Skeletal muscle tissue (tissue), 4 donors: ENCODE data around the gene ACO1. TPM values are rescaled to one million over a fixed set of nuclear protein-coding genes. Genes with fewer than 3 reads are reported as not detected.

Experiments used
- H3K27ac ChIP-seq: one replicate; pipeline ENCODE4 v1.7.0; 2013; ENCODE audit warnings: mild to moderate bottlenecking, low read depth, low read length, inconsistent platforms
- H3K27me3 ChIP-seq, 3 donors: one replicate each; pipeline ENCODE4 v1.7.0; 2013; ENCODE audit warnings: low read length in 3 of 3; ENCODE audit not compliant: control insufficient read depth in 3 of 3, insufficient read depth in 3 of 3
- H3K36me3 ChIP-seq, 3 donors: one replicate each; pipeline ENCODE4 v1.7.0; 2013; ENCODE audit warnings: low read length in 3 of 3; ENCODE audit not compliant: control insufficient read depth in 3 of 3, insufficient read depth in 3 of 3
- H3K4me1 ChIP-seq, 3 donors: one replicate each; pipeline ENCODE4 v1.7.0; 2013; ENCODE audit warnings: low read length in 3 of 3, mild to moderate bottlenecking in 3 of 3; ENCODE audit not compliant: control insufficient read depth in 3 of 3, insufficient read depth in 3 of 3
- H3K4me3 ChIP-seq, 3 donors: one replicate each; pipeline ENCODE4 v1.7.0; 2013; ENCODE audit warnings: low read length in 3 of 3
- H3K9ac ChIP-seq, 3 donors: one replicate each; pipeline ENCODE4 v1.7.0; 2013; ENCODE audit warnings: low read length in 3 of 3, mild to moderate bottlenecking in 3 of 3, moderate library complexity in 2 of 3, low read depth in 1 of 3
- H3K9me3 ChIP-seq, 3 donors: one replicate each; pipeline ENCODE4 v1.7.0; 2013; ENCODE audit warnings: low read length in 3 of 3; ENCODE audit not compliant: control insufficient read depth in 3 of 3
- total RNA-seq: library from RNA; depleted of rRNA; stranded (reverse); fragments of >200 nt; gene quantifications from one replicate; pipeline ENCODE4 v1.2.3, GENCODE V29; 2014
- donor health status: Osteomylitis.

The ACO1 gene
- total RNA-seq, 1 donor from 2014 or later, result 24.5 TPM

- peaks cover 43 to 57% (median 50%) of the 10 kb centered on the region in 3 donors for H3K36me3 ChIP-seq
- H3K4me3 ChIP-seq, result no peak overlapping the region
- H3K9ac ChIP-seq, result no peak overlapping the region
- no peaks in the 10 kb centered on the region for H3K9me3 ChIP-seq
- no peaks in the 10 kb centered on the region for H3K4me1 ChIP-seq
- no peak overlapping the region for H3K27ac ChIP-seq
- H3K27me3 ChIP-seq, result no peaks in the 10 kb centered on the region
These were observed 46.3 kb downstream of the ACO1 start for GRCh38 chr9:32430720-32431119.

GRCh38 chr9:32431196-32431595 is 46.8 kb downstream of the ACO1 start:
- H3K9me3 ChIP-seq, result no peaks in the 10 kb centered on the region
- no peaks in the 10 kb centered on the region for H3K4me1 ChIP-seq
- no peak overlapping the region for H3K9ac ChIP-seq
- no peak overlapping the region for H3K4me3 ChIP-seq
- no peaks in the 10 kb centered on the region for H3K27me3 ChIP-seq
- no peak overlapping the region for H3K27ac ChIP-seq
- H3K36me3 ChIP-seq, result peaks cover 41 to 57% (median 53%) of the 10 kb centered on the region in 3 donors

- H3K27me3 ChIP-seq, result no peaks in the 10 kb centered on the region
- H3K9me3 ChIP-seq, result no peaks in the 10 kb centered on the region
- no peak overlapping the region for H3K9ac ChIP-seq
- no peak overlapping the region for H3K4me3 ChIP-seq
- H3K27ac ChIP-seq, result no peak overlapping the region
- no peaks in the 10 kb centered on the region for H3K4me1 ChIP-seq
- peaks cover 41 to 56% (median 54%) of the 10 kb centered on the region in 3 donors for H3K36me3 ChIP-seq
These were observed 47.6 kb downstream of the ACO1 start for GRCh38 chr9:32431940-32432555.

DNA sequence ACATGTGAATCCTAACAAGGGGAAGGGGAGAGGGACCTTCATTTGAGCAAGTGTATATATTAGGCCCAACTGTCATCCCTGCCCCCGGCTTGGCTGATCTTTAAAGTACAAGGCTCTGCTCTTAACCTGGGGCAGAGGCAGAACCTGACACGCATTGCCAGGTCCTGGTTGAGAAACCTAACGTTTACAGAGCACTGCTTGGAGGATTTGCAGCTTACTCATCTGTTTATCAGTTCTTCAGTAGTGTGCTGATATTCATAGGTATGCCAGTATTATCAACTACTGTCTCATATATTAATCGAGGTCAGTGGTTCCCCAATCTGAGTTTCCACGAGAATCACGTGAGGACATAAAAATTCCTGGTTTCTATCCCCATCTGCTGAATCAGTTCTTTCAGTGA is 50.4 kb downstream of the ACO1 start:
- Histone ChIP-seq H3K9ac (no peak overlapping the region), H3K4me1 (no peaks in the 10 kb centered on the region), H3K27ac (no peak overlapping the region), H3K9me3 (no peaks in the 10 kb centered on the region), H3K27me3 (no peaks in the 10 kb centered on the region), H3K4me3 (no peak overlapping the region), H3K36me3 (peaks cover 44 to 65% (median 46%) of the 10 kb centered on the region in 3 donors)

DNA sequence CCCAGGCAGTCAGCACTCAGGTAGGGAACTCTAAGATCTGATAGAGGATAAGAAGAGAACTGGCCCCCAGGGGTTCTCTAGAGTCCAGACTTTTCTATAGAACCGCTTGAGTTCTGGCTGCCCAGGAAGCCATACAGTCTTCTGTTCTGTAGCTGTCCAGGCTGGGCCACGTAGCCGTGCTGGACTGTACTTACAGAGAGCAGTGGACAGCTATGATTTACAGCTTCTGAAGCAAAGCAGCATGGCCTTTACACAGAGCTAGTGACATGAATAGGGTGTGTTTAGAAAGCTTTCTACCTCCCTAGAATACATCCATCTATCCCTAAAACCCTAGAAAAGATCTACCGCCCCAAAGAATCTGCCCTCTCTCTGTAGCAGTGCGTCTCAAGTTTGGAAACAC is 57.2 kb downstream of the ACO1 start:
- Histone ChIP-seq H3K27ac (no peak overlapping the region), H3K27me3 (no peaks in the 10 kb centered on the region), H3K9ac (no peak overlapping the region), H3K4me3 (no peak overlapping the region), H3K36me3 (peaks cover 23 to 45% (median 29%) of the 10 kb centered on the region in 3 donors), H3K9me3 (no peaks in the 10 kb centered on the region), H3K4me1 (no peaks in the 10 kb centered on the region)

- Histone ChIP-seq H3K4me1 (no peaks in the 10 kb centered on the region), H3K9me3 (no peaks in the 10 kb centered on the region), H3K9ac (no peak overlapping the region), H3K4me3 (no peak overlapping the region), H3K27ac (no peak overlapping the region), H3K27me3 (no peaks in the 10 kb centered on the region), H3K36me3 (peaks cover 22 to 44% (median 27%) of the 10 kb centered on the region in 3 donors)
These were observed 58.0 kb downstream of the ACO1 start for GRCh38 chr9:32442433-32442832.

- no peaks in the 10 kb centered on the region for H3K27me3 ChIP-seq
- no peaks in the 10 kb centered on the region for H3K9me3 ChIP-seq
- no peak overlapping the region for H3K4me3 ChIP-seq
- no peak overlapping the region for H3K27ac ChIP-seq
- no peaks in the 10 kb centered on the region for H3K4me1 ChIP-seq
- no peak overlapping the region for H3K9ac ChIP-seq
- peaks cover 33 to 61% (median 59%) of the 10 kb centered on the region in 3 donors for H3K36me3 ChIP-seq
These were observed 65.5 kb downstream of the ACO1 start for GRCh38 chr9:32449969-32450368.

GRCh38 chr9:32454280-32454679 is 69.8 kb downstream of the ACO1 start:
- H3K4me1 ChIP-seq, result no peaks in the 10 kb centered on the region
- H3K9me3 ChIP-seq, result no peaks in the 10 kb centered on the region
- no peaks in the 10 kb centered on the region for H3K27me3 ChIP-seq
- no peak overlapping the region for H3K4me3 ChIP-seq
- H3K27ac ChIP-seq, result no peak overlapping the region
- H3K9ac ChIP-seq, result no peak overlapping the region
- peaks cover 19 to 57% (median 50%) of the 10 kb centered on the region in 3 donors for H3K36me3 ChIP-seq

DNA sequence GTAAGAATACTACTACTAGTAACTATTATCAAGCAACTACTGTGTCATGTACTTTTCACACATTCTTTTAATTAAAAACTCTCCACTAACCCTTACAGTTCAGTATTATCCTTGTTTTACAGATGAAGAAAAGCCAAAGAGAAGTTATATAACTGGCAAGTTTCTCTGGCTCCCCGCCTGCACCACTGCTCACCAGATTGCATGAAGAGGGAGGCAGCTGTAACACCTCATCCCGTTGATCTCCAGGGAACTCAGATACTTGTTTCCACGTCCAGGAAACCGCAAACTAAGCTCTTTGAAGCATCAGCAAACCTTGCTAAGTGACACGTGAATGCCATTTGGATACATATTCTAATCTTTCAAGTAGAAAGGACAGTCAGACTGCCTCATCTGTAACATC is 71.3 kb downstream of the ACO1 start:
- no peaks in the 10 kb centered on the region for H3K4me1 ChIP-seq
- no peak overlapping the region for H3K9ac ChIP-seq
- H3K36me3 ChIP-seq, result peaks cover 6 to 47% (median 37%) of the 10 kb centered on the region in 3 donors
- no peaks in the 10 kb centered on the region for H3K9me3 ChIP-seq
- no peak overlapping the region for H3K4me3 ChIP-seq
- no peaks in the 10 kb centered on the region for H3K27me3 ChIP-seq
- H3K27ac ChIP-seq, result no peak overlapping the region

DNA sequence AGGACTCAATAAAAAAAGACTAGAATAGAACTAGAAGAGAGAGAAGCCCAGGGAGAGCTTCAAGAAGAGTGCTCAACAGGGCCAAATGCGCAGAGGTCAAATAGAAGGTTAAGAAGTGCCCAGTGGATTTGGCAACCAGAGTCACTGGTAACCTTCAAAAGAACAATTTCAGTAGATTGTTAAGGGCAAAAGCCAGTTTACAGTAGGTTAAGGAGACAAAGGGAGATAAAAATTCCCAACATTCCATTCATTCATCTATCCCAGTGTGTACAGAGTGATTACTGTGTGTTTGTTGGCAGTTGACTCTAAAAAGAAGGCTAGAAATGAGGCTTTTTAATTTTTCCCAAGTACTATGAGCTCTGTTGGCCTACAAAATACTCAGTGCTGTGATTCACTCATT is 72.1 kb downstream of the ACO1 start:
- H3K27ac ChIP-seq, result no peak overlapping the region
- no peak overlapping the region for H3K4me3 ChIP-seq
- peaks cover 6 to 43% (median 29%) of the 10 kb centered on the region in 3 donors for H3K36me3 ChIP-seq
- no peaks in the 10 kb centered on the region for H3K27me3 ChIP-seq
- H3K9me3 ChIP-seq, result no peaks in the 10 kb centered on the region
- H3K4me1 ChIP-seq, result no peaks in the 10 kb centered on the region
- no peak overlapping the region for H3K9ac ChIP-seq
